A549 (cell line): ENCODE measurements around the gene NKX6-2. TPM values are rescaled to one million over a fixed set of nuclear protein-coding genes. Genes with fewer than 3 reads are reported as not detected.

Experiments used
- ATAC-seq, 2 experiments: fragments of 200-7000 bp in 1 of 2; fragments of >200 bp in 1 of 2; cut with Nextera tagmentation in 1 of 2; cut with Tn5 transposase in 1 of 2; 3 replicates each; pipeline versions ENCODE4 v1.8.0 to v1.9.1; 2018 to 2020; ENCODE audit warnings: mild to moderate bottlenecking in 1 of 2, moderate library complexity in 1 of 2
- CTCF ChIA-PET: fragments of 300-600 bp; sonication (Branson Sonifier 250); formaldehyde crosslinking; extraction: SDS; loops from one replicate; lab custom pipeline; 2021; ENCODE audit warnings: antibody characterized with exemption, inconsistent platforms; lab: Yijun Ruan, JAX
- POLR2A ChIA-PET: fragments of 350-600 bp; formaldehyde crosslinking; extraction: SDS; loops from one replicate; lab custom pipeline; 2021; ENCODE audit warnings: antibody characterized with exemption, inconsistent platforms; lab: Yijun Ruan, JAX
- DNase-seq, 2 experiments: peaks; one replicate each; pipeline versions ENCODE4 v3.0.0 to v3.0.0-alpha.2; 2011 to 2016; ENCODE audit warnings: low read depth in 1 of 2, low spot score in 1 of 2
- FAIRE-seq: peaks from 2 replicates; lab custom pipeline; 2011; peaks lifted over from hg19 to GRCh38; lab: Jason Lieb, UNC
- H3K27ac ChIP-seq, 2 experiments: fragments of >200 bp; sonication (Bioruptor Twin); formaldehyde crosslinking; 3 replicates each; pipeline ENCODE4 v1.5.1; 2016 to 2017
- H3K4me1 ChIP-seq: fragments of >200 bp; sonication (Bioruptor Twin); formaldehyde crosslinking; 3 replicates; pipeline ENCODE4 v1.6.1; 2016
- H3K4me2 ChIP-seq: fragments of >200 bp; sonication (Bioruptor Twin); formaldehyde crosslinking; 3 replicates; pipeline ENCODE4 v1.6.1; 2016
- H3K4me3 ChIP-seq: fragments of >200 bp; sonication (Bioruptor Twin); formaldehyde crosslinking; 3 replicates; pipeline ENCODE4 v1.5.1; 2016
- H3K9me3 ChIP-seq: fragments of >200 bp; sonication (Bioruptor Twin); formaldehyde crosslinking; 3 replicates; pipeline ENCODE4 v1.6.1; 2016
- BCL3 ChIP-seq: fragments of >200 bp; sonication (Bioruptor Twin); formaldehyde crosslinking; IDR thresholded peaks from 3 replicates; pipeline ENCODE4 v1.6.1; 2016
- CBX8 ChIP-seq: fragments of 200-600 bp; sonication (generic); IDR thresholded peaks from 2 replicates; pipeline ENCODE4 v1.6.1; 2016
- E2F6 ChIP-seq: IDR thresholded peaks from 2 replicates; pipeline ENCODE4 v1.6.1; 2012; ENCODE audit warnings: low read depth, borderline replicate concordance
- EHMT2 ChIP-seq: fragments of 200-600 bp; sonication (generic); IDR thresholded peaks from 2 replicates; pipeline ENCODE4 v1.6.1; 2016; ENCODE audit warnings: antibody characterized with exemption, low read depth, mild to moderate bottlenecking, moderate library complexity
- EP300 ChIP-seq, 2 experiments: fragments of >200 bp; sonication (Bioruptor Twin); formaldehyde crosslinking; IDR thresholded peaks; 2 replicates in 1 of 2; 3 replicates in 1 of 2; pipeline ENCODE4 v1.6.1; 2016 to 2017
- FOSB ChIP-seq: fragments of 250-450 bp; sonication (Bioruptor Pico); IDR thresholded peaks from 2 replicates; pipeline ENCODE4 v1.5.0; 2020; ENCODE audit warnings: mild to moderate bottlenecking, moderate library complexity
- HOXA7 ChIP-seq: fragments of 250-450 bp; sonication (Bioruptor Pico); IDR thresholded peaks from 2 replicates; pipeline ENCODE4 v1.5.0; 2020; ENCODE audit warnings: mild to moderate bottlenecking, moderate library complexity
- HOXB5 ChIP-seq: fragments of 250-450 bp; sonication (Bioruptor Pico); IDR thresholded peaks from 2 replicates; pipeline ENCODE4 v1.5.0; 2020; ENCODE audit warnings: mild to moderate bottlenecking, moderate library complexity
- JUN ChIP-seq, 2 experiments: fragments of >200 bp; sonication (Bioruptor Twin); formaldehyde crosslinking; IDR thresholded peaks; 2 replicates in 1 of 2; 3 replicates in 1 of 2; pipeline ENCODE4 v1.6.1; 2016 to 2017
- JUNB ChIP-seq: fragments of >200 bp; sonication (Bioruptor Twin); formaldehyde crosslinking; IDR thresholded peaks from 2 replicates; pipeline ENCODE4 v1.6.1; 2016
- MAZ ChIP-seq: fragments of 150-350 bp; IDR thresholded peaks from 2 replicates; pipeline ENCODE4 v1.6.1; 2014; ENCODE audit warnings: antibody characterized with exemption, low read depth, low read length, borderline replicate concordance
- NFE2L2 ChIP-seq: fragments of 150-350 bp; conservative IDR thresholded peaks from 2 replicates; pipeline ENCODE4 v1.6.1; 2014; ENCODE audit warnings: low read length
- NR3C1 ChIP-seq: fragments of >200 bp; sonication (Bioruptor Twin); formaldehyde crosslinking; IDR thresholded peaks from 3 replicates; pipeline ENCODE4 v1.6.1; 2017
- RARB ChIP-seq: fragments of 250-450 bp; sonication (Bioruptor Pico); IDR thresholded peaks from 2 replicates; pipeline ENCODE4 v1.8.0; 2021; ENCODE audit warnings: mild to moderate bottlenecking, moderate library complexity
- REST ChIP-seq: fragments of 200-600 bp; sonication (generic); IDR thresholded peaks from 2 replicates; pipeline ENCODE4 v1.6.1; 2016; ENCODE audit warnings: antibody characterized with exemption, mild to moderate bottlenecking, moderate library complexity
- RFX5 ChIP-seq: fragments of 450-650 bp; IDR thresholded peaks from 2 replicates; pipeline ENCODE4 v1.7.1; 2014; ENCODE audit warnings: antibody characterized with exemption, mild to moderate bottlenecking, moderate library complexity
- RNF2 ChIP-seq: fragments of 200-600 bp; sonication (generic); IDR thresholded peaks from 2 replicates; pipeline ENCODE4 v1.6.1; 2016; ENCODE audit warnings: low read depth, mild to moderate bottlenecking, antibody characterized with exemption, moderate library complexity, borderline replicate concordance
- TFCP2L1 ChIP-seq: fragments of 250-450 bp; sonication (Bioruptor Pico); IDR thresholded peaks from 2 replicates; pipeline ENCODE4 v1.5.0; 2021; ENCODE audit warnings: mild to moderate bottlenecking
- USF2 ChIP-seq: fragments of 450-650 bp; IDR thresholded peaks from 2 replicates; pipeline ENCODE4 v1.6.1; 2014; ENCODE audit warnings: antibody characterized with exemption
- ZC3H11A ChIP-seq: fragments of 450-650 bp; IDR thresholded peaks from 2 replicates; pipeline ENCODE4 v1.6.1; 2014; ENCODE audit warnings: antibody characterized with exemption, mild to moderate bottlenecking
- ZNF302 ChIP-seq: fragments of 250-450 bp; sonication (Bioruptor Pico); IDR thresholded peaks from 2 replicates; pipeline ENCODE4 v1.9.0; 2021; ENCODE audit warnings: inconsistent platforms, mild to moderate bottlenecking, moderate library complexity
- WGBS: methylation state at CpG from one replicate; pipeline ENCODE4 v1.1.6; 2017; ENCODE audit errors: missing lambda C conversion rate; 5-methylcytosine and 5-hydroxymethylcytosine counted together
- polyA plus RNA-seq, 4 experiments: library from polyadenylated mRNA; depleted of rRNA in 3 of 4; stranded (reverse); fragments of >200 nt; fragmentation: RNase III in 1 of 4; extraction: RNeasy Plus Mini Kit Qiagen cat#74134 plus additional on column Dnase treatment in 1 of 4; gene quantifications; 2 replicates in 3 of 4; 3 replicates in 1 of 4; pipeline ENCODE4 v1.2.3, GENCODE V29; 2011 to 2017
- TF ChIP-seq, protein P1 (sequence below): IDR thresholded peaks from 2 replicates; pipeline ENCODE4 v1.6.1; 2012
- TF ChIP-seq, protein P2 (sequence below): IDR thresholded peaks from 2 replicates; pipeline ENCODE4 v1.6.1; 2012

Gene NKX6-2
- polyA plus RNA-seq, 2 of the 4 experiments (the other 2 are of a cell fraction) = not detected

DNA sequence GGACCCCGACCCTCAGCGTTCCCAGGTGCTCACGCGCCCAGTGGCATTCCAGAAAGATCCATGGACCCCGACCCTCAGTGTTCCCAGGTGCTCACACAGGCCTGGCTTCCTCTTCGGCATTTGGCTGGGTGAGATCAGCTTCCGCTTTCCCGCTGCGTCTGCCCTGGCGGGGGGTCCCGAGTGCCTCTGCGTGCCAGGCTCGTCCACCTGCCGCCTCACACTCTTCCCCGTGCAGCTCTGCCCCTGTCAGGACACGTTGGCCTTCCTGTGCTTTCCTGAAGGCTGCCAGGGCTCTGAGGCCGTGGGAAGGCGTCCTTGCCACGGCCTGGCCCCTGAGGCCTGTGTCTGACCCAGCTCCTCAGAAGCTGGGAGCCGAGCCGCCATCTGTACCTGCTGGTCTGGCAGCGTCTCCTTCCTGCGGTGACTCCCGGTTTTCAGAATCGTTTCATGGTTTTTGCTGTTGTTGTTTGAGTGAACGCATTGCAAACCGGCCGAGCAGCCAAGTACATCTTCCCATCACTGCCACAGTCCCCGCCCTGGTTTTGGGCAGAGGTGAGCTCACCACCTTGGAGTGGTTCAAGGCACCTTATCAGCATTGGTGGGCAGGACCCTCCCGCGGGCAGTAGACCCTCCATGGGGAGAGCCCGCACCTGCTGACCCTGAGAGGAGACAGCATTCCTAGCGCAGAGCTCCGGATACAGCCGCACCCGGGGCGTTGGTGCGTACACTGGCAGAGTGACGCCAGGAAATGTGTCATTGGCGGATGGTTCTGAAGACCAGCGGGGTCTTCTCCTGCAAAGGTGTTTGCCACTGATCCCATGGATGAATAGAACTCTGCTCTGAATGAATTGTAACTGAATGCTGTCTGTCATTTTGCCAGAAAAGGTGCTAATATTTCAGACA, 17.4 kb downstream of the NKX6-2 start:
- CTCF ChIA-PET = interaction anchor here (1.0 kb wide), 1 partner anchor 114 kb away, joined by 3 read pairs; no protein-coding TSS in a partner anchor
- 91% methylated on average over 37 of the region's 41 CpGs for WGBS

DNA sequence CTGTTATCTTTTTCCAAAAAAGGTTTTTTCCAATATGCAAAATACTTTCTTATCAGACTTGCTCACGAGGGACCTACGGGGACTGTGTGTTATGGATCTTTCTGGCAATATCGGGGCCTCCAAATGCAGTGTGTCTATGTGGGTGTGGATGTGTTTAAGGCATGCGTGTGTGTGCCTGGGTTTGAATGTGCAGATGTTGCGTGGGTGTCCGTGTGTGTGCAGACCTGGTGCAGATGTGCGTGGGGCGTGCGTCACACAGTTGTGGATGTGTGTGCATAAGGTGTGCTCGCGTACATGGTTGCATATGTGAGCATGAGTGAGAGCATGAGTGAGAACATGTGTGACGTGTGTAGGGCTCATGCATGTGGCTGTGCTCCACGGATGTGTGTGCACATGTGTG, 19.7 kb downstream of the NKX6-2 start:
- Histone ChIP-seq H3K4me1 (no peaks in the 10 kb centered on the region), H3K4me2 (no peak overlapping the region), H3K27ac (no peak overlapping the region), H3K4me3 (no peak overlapping the region), H3K9me3 (no peaks in the 10 kb centered on the region)
- 86% methylated on average over 13 of the region's 13 CpGs for WGBS
- ChIA-PET CTCF (no interaction called here), POLR2A (no interaction called here)
- ATAC-seq (no peak), FAIRE-seq (no peak), DNase-seq (no peak)
- TF ChIP-seq RNF2 = no peak
- no peak for TF ChIP-seq FOSB (CRISPR knock-in tag)
- TF ChIP-seq EHMT2 = no peak
- no peak for TF ChIP-seq HOXB5
- no peak for TF ChIP-seq BCL3
- no peak for TF ChIP-seq NR3C1
- no peak for TF ChIP-seq HOXA7 (CRISPR knock-in tag)
- TF ChIP-seq, protein P1, sequence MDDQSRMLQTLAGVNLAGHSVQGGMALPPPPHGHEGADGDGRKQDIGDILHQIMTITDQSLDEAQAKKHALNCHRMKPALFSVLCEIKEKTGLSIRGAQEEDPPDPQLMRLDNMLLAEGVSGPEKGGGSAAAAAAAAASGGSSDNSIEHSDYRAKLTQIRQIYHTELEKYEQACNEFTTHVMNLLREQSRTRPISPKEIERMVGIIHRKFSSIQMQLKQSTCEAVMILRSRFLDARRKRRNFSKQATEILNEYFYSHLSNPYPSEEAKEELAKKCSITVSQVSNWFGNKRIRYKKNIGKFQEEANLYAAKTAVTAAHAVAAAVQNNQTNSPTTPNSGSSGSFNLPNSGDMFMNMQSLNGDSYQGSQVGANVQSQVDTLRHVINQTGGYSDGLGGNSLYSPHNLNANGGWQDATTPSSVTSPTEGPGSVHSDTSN = no peak
- TF ChIP-seq CBX8 = no peak
- no peak for TF ChIP-seq JUNB
- no peak for TF ChIP-seq RFX5
- TF ChIP-seq RARB = no peak
- TF ChIP-seq REST = no peak
- no peak for TF ChIP-seq ZNF302 (CRISPR knock-in tag)
- no peak for TF ChIP-seq NFE2L2
- TF ChIP-seq E2F6 = no peak
- TF ChIP-seq, protein P2, sequence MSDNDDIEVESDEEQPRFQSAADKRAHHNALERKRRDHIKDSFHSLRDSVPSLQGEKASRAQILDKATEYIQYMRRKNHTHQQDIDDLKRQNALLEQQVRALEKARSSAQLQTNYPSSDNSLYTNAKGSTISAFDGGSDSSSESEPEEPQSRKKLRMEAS = no peak
- no peak for TF ChIP-seq EP300 (IDR thresholded peaks at IDR 0.05)

More for the DNA sequence above, 17.4 kb downstream of the NKX6-2 start:
- FAIRE-seq (no peak), DNase-seq (no peak), ATAC-seq (no peak)
- POLR2A ChIA-PET = no interaction called here
- TF ChIP-seq EHMT2 = no peak
- no peak for TF ChIP-seq BCL3
- no peak for TF ChIP-seq FOSB (CRISPR knock-in tag)
- TF ChIP-seq NR3C1 = no peak
- TF ChIP-seq TFCP2L1 (CRISPR knock-in tag) = no peak
- no peak for TF ChIP-seq MAZ
- TF ChIP-seq ZC3H11A = no peak
- no peak for TF ChIP-seq USF2
- TF ChIP-seq E2F6 = no peak
- no peak for TF ChIP-seq JUN (IDR thresholded peaks at IDR 0.05)
- no peak for TF ChIP-seq EP300 (IDR thresholded peaks at IDR 0.05)
- Histone ChIP-seq H3K27ac (no peak overlapping the region), H3K9me3 (no peaks in the 10 kb centered on the region), H3K4me2 (no peak overlapping the region), H3K4me3 (no peak overlapping the region), H3K4me1 (no peaks in the 10 kb centered on the region)
